Upper lobe of right lung (tissue), 1 donor: ENCODE data around the gene ANKS3. TPM values are rescaled to one million over a fixed set of nuclear protein-coding genes. Genes with fewer than 3 reads are reported as not detected.
A peak's percentile ranks its signal among the peaks of the same experiment; 100 is the strongest.

Experiments used
- ATAC-seq: fragments of 200-7000 bp; cut with Tn5 transposase; one replicate; pipeline ENCODE4 v1.9.1; 2020; ENCODE audit warnings: mild to moderate bottlenecking, moderate library complexity
- DNase-seq: peaks from one replicate; pipeline ENCODE4 v3.0.0-alpha.2; 2020
- H3K27ac ChIP-seq: fragments of 200-600 bp; one replicate; pipeline ENCODE4 v1.8.0; 2022
- H3K27me3 ChIP-seq: fragments of 200-600 bp; one replicate; pipeline ENCODE4 v1.8.0; 2022; ENCODE audit warnings: mild to moderate bottlenecking
- H3K36me3 ChIP-seq: fragments of 200-600 bp; one replicate; pipeline ENCODE4 v1.8.0; 2022
- H3K4me1 ChIP-seq: fragments of 200-600 bp; one replicate; pipeline ENCODE4 v1.8.0; 2022
- H3K4me3 ChIP-seq: fragments of 200-600 bp; one replicate; pipeline ENCODE4 v1.8.0; 2022; ENCODE audit warnings: mild to moderate bottlenecking
- H3K9me3 ChIP-seq: fragments of 200-600 bp; one replicate; pipeline ENCODE4 v1.8.0; 2022
- intact Hi-C: fragments of 100-400 bp; cut with DNase I; formaldehyde crosslinking; loops from one replicate; pipeline ENCODE4 v1.11.0; 2022
- total RNA-seq: library from RNA; stranded (reverse); fragmentation: NEBNext Ultra II Directional; extraction: Animal tissue kit (Norgen Biotek cat#: 25700); gene quantifications from one replicate; pipeline ENCODE4 v1.2.1, GENCODE V29; 2021
- TF ChIP-seq, protein P1 (sequence below): fragments of 200-600 bp; IDR thresholded peaks from one replicate; pipeline ENCODE4 v1.8.0; 2022; ENCODE audit warnings: antibody characterized with exemption
- donor health status: DM: no; HTN: yes; CAD: no; lungs with severe emphysema.

The ANKS3 gene
- total RNA-seq, 1 donor from 2014 or later, result 20.6 TPM

DNA sequence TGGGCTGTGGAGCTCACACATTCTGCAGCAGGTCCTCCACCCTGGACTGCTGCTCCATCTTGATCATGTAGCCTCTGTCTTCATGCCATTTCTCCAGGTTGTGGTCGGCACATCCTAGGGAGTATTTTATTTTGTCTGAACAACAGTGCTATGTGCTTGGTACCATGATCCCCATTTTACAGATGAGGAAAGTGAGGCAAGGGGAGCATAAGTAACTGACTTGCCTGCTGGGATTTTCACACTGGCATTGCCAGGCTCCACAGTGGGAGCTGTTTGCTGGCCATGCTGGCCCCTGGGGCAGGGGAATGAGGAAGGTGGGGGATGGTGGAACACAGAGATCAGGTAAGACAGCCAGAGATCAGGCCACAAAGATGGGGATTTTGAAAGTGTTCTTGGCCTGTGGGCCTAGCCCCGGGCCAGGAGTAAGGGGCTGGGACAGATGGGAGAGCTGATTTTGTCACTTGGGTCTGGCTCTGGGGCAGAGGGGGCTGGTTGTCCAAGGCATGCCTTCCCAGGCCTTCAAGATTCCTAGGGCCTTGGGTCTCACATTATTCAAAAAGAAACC lies 42.2 kb upstream of the ANKS3 start:
- intact Hi-C loops, result no loop called here
- TF ChIP-seq, protein P1, sequence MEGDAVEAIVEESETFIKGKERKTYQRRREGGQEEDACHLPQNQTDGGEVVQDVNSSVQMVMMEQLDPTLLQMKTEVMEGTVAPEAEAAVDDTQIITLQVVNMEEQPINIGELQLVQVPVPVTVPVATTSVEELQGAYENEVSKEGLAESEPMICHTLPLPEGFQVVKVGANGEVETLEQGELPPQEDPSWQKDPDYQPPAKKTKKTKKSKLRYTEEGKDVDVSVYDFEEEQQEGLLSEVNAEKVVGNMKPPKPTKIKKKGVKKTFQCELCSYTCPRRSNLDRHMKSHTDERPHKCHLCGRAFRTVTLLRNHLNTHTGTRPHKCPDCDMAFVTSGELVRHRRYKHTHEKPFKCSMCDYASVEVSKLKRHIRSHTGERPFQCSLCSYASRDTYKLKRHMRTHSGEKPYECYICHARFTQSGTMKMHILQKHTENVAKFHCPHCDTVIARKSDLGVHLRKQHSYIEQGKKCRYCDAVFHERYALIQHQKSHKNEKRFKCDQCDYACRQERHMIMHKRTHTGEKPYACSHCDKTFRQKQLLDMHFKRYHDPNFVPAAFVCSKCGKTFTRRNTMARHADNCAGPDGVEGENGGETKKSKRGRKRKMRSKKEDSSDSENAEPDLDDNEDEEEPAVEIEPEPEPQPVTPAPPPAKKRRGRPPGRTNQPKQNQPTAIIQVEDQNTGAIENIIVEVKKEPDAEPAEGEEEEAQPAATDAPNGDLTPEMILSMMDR, result no peak
- Histone ChIP-seq H3K4me1 (no peaks in the 10 kb centered on the region), H3K4me3 (no peak overlapping the region), H3K27ac (no peak overlapping the region), H3K36me3 (no peaks in the 10 kb centered on the region), H3K9me3 (no peaks in the 10 kb centered on the region), H3K27me3 (no peaks in the 10 kb centered on the region)
- no peak for ATAC-seq
- no peak for DNase-seq

DNA sequence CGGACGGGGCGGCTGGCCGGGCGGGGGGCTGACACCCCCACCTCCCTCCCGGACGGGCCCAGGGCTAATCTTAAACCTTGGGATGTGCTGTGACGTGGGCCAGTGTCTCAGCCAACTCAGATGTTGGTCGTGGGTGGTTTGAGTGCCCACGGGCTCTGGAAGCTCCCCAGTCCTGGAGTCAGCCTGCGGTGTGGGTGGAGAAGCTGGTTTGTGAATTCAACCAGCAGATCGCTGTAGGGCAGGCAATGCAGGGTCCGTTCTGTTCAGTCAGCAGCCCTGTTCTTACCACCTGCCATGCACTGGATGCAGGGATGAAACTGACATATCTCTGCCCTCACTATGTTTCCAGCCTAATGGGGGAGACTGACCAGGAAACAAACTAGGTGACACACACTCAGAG lies 40.9 kb upstream of the ANKS3 start:
- DNase-seq, result no peak
- no peaks in the 10 kb centered on the region for H3K4me1 ChIP-seq
- no peak overlapping the region for H3K27ac ChIP-seq
- H3K4me3 ChIP-seq, result no peak overlapping the region
- TF ChIP-seq, protein P1, result no peak
- ATAC-seq, result no peak
- no peaks in the 10 kb centered on the region for H3K36me3 ChIP-seq
- H3K9me3 ChIP-seq, result no peaks in the 10 kb centered on the region
- no peaks in the 10 kb centered on the region for H3K27me3 ChIP-seq
- intact Hi-C loops, result no loop called here

DNA sequence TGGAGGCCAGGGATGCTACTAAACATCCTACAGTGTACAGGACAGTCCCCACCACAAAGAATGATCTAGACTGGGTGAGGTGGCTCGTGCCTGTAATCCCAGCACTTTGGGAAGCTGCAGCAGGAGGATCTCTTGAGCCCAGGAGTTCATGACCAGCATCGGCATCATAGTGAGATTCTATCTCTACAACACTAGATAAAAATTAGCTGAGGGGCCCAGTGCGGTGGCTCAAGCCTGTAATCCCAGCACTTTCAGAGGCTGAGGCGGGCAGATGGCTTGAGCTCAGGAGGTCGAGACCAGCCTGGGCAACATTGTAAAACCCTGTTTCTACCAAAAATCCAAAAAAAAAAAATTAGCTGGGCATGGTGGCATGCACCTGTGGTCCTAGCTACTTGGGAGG lies 38.3 kb upstream of the ANKS3 start:
- Histone ChIP-seq H3K27me3 (no peaks in the 10 kb centered on the region), H3K4me1 (peaks cover 14% of the 10 kb centered on the region), H3K36me3 (no peaks in the 10 kb centered on the region), H3K9me3 (no peaks in the 10 kb centered on the region), H3K4me3 (no peak overlapping the region), H3K27ac (no peak overlapping the region)
- ATAC-seq (no peak), DNase-seq (no peak)
- TF ChIP-seq, protein P1, result no peak
- intact Hi-C loops, result no loop called here

DNA sequence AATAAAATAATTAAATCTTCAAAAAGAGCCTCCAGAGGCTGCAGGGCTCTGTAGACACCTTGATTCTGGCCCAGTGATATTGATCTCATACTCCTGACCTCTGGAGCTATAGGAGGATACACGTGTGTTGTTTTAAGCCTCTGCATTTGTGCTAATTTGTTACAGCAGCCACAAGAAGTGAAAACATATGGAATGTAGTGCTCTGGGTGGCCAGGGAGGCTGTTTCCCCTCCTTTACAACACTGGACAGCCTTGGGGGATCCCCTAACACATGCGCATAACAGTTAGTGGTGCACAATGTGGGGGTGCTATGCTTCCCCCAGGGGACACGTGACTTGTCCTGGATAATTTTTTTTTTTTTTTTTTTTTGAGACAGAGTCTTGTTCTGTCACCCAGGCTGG lies 37.6 kb upstream of the ANKS3 start:
- H3K36me3 ChIP-seq, result no peaks in the 10 kb centered on the region
- H3K27me3 ChIP-seq, result no peaks in the 10 kb centered on the region
- DNase-seq (no peak), ATAC-seq (no peak)
- no peak overlapping the region for H3K4me3 ChIP-seq
- no peaks in the 10 kb centered on the region for H3K9me3 ChIP-seq
- TF ChIP-seq, protein P1, result no peak
- H3K27ac ChIP-seq, result no peak overlapping the region
- H3K4me1 ChIP-seq, result peaks cover 15% of the 10 kb centered on the region
- intact Hi-C loops, result no loop called here

DNA sequence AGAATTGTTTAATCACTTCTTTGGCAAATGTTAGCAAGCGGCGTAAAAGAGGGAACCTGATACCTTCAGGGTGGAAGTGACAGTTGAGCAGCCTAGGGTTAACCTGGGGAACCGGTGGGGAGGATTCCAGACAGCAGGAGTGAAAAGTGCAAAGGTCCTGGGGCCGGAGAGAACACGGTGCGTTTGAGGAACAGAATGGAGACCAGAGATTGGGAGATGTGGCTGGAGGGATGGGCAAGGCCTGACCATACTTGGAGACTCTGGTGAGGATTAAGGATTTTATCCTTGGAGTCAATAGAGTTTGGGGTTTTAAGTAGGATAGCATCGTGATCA lies 35.2 kb upstream of the ANKS3 start:
- intact Hi-C loops, result no loop called here
- TF ChIP-seq, protein P1, result no peak
- Histone ChIP-seq H3K9me3 (no peaks in the 10 kb centered on the region), H3K27ac (no peak overlapping the region), H3K4me1 (peaks cover 28% of the 10 kb centered on the region), H3K4me3 (peak overlapping the region; percentile 81), H3K27me3 (no peaks in the 10 kb centered on the region), H3K36me3 (no peaks in the 10 kb centered on the region)
- ATAC-seq, result no peak
- DNase-seq, result no peak
